ENCODE data around the gene CLUH.

DNA sequence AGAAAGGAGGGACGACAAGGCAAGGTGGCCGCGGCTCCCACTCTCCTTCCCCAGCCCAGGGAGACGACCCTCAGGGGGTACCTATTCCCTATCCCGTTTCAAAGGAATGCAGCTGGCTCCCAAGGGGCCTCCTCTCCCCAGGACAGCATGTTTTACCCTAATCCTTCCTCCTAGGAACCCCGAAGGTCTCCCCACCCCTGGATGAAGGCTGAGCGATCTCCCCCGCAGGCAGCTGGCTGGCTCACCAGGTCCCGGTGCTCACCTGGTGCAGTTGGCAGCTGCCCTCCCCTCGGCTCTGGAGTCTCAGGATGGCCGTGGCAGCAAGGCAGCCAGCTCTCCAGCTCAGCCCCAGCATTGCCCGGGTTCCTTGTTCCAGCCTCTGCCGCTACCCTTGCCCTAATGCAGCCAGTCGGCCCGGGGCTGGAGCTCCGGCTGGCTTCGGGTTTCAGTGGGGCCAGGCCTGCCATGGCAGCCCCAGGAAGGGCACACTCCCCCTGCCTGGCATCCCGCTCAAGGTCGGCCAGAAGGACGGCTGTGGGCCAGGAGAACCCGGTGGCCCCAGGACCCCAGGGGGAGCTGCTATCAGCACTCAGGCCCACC lies 4.6 kb downstream of the CLUH start:
- TF ChIP-seq, protein P1, sequence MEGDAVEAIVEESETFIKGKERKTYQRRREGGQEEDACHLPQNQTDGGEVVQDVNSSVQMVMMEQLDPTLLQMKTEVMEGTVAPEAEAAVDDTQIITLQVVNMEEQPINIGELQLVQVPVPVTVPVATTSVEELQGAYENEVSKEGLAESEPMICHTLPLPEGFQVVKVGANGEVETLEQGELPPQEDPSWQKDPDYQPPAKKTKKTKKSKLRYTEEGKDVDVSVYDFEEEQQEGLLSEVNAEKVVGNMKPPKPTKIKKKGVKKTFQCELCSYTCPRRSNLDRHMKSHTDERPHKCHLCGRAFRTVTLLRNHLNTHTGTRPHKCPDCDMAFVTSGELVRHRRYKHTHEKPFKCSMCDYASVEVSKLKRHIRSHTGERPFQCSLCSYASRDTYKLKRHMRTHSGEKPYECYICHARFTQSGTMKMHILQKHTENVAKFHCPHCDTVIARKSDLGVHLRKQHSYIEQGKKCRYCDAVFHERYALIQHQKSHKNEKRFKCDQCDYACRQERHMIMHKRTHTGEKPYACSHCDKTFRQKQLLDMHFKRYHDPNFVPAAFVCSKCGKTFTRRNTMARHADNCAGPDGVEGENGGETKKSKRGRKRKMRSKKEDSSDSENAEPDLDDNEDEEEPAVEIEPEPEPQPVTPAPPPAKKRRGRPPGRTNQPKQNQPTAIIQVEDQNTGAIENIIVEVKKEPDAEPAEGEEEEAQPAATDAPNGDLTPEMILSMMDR (IDR thresholded peaks at IDR 0.05; ENCODE audit: low read depth, low read length, poor library complexity, severe bottlenecking) = no peak
- no peak for TF ChIP-seq EZH2phosphoT487 (IDR thresholded peaks at IDR 0.05; ENCODE audit: borderline replicate concordance, low read length)

All from DOHH2 (cell line).